Daoy (cell line): ENCODE data around the gene UNC13C. TPM values are rescaled to one million over a fixed set of nuclear protein-coding genes. Genes with fewer than 3 reads are reported as not detected.
A peak's percentile ranks its signal among the peaks of the same experiment; 100 is the strongest.

Experiments
- DNase-seq: peaks from one replicate; pipeline ENCODE4 v3.0.0-alpha.2; 2015; ENCODE audit warnings: low read depth
- total RNA-seq: library from RNA; depleted of rRNA; stranded (reverse); fragments of >200 nt; shearing (Covaris generic); gene quantifications from 2 replicates; pipeline ENCODE4 v1.2.3, GENCODE V29; 2014

Gene UNC13C
- total RNA-seq, 1 experiment from 2014 or later = 0.11 TPM

- DNase-seq = no peak
Measured at GRCh38 chr15:54119051-54119450, 140.8 kb downstream of the UNC13C start.

GRCh38 chr15:54120949-54121463, 142.8 kb downstream of the UNC13C start:
- DNase-seq = no peak

DNA sequence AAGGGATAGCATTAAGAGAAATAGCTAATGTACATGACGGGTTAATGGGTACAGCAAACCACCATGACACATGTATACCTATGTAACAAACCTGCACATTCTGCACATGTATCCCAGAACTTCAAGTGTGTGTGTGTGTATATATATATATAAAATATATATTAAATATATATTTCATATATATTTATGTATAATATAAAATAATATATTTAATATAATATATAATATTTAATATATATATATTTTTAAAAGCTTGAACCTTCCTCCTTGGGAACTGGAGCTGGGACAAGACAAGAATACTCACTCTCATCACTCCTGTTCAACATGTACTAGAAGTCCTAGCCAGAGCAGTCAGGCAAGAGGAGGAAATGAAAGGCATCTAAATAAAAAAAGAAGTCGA, 149.3 kb downstream of the UNC13C start:
- no peak for DNase-seq

- DNase-seq = no peak
Measured at GRCh38 chr15:54131410-54131809, 153.2 kb downstream of the UNC13C start.

DNA sequence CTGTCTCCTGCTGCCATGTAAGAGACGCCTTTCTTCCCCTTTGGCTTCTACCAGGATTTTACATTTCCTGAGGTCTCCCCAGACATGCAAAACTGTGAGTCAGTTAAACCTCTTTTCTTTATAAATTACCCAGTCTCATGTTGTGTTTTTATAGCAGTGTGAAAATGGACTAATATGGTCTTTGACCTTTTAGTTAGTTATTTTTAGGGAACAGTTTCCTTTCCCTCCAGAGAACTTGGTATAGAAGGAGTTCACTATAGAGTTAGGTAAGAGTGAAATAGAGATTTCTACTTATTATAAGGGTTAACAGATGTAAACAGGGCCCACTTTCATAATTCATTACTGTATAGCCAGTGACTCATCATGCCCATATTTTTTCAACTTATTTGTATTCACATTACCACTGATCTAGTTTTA, 170.9 kb downstream of the UNC13C start:
- DNase-seq = no peak

- peak; percentile 3 for DNase-seq
Measured at GRCh38 chr15:54150255-54150654, 172.0 kb downstream of the UNC13C start.

DNA sequence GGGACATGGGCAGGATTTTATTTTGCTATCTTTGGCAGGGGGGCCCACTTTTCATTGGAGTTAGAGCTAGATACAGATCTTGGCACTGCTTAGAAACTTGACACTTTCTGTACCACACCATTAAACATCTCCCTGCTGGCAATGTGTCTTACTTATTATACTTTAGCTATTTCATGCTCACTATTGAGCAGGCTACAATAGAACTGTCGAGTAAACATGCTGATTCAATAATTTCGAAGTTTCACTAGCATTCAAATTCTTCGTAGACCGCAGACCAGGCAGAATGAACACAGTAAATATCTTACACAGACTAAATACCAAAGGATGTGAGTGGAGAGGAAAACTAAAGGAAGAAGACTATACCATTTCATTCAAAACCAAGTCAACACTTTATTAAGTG, 180.8 kb downstream of the UNC13C start:
- no peak for DNase-seq

DNA sequence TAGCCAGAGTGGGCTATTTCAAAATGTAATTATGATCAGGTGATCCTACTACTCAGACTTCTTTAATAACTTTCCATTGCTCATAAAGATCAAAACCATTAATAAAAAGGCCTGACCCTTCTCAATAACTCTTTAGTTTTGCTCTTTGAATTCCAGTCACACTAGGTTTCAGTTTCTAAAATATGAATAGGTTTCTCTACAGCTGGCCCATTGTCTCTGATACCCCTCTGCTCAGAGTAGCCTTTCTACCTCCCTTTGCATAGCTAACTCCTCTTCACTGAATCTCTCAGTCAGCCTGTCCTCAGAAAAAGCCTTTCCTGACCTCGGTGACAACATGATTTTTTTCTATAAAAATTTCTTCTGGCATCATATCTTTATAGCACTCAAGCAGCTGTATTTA, 209.1 kb downstream of the UNC13C start:
- DNase-seq = no peak

DNA sequence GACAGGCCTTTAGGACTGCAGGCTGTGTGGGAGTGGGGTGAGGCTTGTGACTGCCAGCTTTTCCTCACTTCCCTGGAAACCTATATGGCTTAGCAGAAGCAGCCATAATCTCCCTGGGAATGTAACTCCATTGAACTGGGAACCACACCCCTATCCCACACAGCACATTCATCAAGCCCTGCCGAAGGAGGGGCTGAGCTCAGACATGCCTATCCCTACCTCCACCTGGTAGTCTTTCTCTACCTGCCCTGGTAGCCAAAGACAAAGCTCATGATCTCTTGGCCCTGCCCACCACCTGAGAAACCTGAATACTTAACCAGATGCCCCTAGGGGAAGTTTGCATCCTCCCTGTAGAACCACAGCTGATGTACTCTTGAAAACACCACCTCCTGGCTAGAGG, 219.8 kb downstream of the UNC13C start:
- no peak for DNase-seq

DNA sequence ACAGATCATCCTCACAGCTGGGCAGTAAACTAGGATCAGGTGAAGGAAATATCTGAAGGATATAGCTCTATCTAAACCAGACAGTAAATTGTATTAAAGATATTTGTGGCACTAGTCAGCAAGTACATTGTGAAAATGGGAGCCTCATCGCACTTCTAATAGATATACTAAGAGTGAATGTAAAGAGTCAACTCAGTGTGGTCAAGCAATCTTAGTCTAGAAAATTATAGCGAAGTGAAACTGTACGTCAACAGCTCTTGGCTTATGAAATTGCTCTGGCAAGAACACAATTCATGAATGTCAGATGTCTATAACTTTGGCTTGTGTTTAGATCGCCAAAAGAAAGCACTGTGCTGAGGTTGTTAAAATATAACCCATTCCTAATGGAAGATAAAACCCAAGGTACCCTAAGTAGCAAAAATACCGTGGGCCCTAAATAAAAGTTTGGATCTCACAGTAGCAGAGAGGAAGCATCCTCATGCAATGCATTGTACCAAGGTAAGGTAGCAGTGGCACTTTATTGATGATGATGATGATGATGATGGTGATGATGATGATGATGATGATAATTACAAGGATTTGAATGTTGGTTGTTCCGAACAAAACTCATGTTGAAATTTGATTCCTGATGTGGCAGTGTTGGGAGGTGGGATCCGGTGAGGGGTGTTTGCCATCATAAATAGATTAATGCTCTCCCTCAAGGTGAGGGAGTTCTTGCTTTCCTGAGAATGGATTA, 228.5 kb downstream of the UNC13C start:
- no peak for DNase-seq

DNA sequence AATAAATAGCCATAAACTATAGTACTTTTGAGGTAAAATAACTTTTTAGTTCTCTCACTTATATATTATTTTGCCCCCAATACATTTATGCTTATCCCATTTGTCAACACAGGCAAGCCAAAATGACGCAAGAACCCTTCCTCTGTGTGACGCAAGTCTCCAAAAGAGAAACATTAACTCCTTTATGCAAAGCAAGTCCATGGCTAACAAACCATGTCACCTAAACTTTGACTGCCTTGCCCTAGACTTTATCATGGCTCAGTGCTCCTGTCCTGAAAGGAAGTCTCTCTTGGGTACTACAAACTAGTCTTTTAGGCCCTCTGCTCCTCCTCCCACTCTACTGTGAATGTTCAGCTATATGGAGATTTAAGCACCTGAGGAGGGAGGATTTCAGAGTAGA, 230.5 kb downstream of the UNC13C start:
- no peak for DNase-seq

- no peak for DNase-seq
Measured at GRCh38 chr15:54212635-54213034, 234.4 kb downstream of the UNC13C start.

DNA sequence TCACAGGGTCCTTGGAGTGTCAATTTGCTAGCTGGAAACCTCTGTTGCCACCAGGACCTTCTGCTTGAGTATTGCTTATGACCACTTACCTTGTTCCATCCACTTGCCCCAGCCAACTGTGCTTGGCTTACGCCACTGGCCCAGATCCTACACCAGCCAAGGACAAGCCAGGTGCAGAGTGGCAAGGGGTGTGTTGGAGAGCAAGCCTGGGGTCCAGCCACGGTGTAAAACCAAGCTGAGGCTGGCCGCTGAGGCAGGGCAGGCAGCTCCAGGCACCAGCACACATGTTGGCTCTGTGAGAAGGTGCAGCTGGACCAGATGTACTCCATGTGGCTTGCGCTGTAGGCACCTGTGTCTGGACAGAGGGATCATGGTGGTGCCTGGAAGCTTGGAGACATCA, 248.2 kb downstream of the UNC13C start:
- DNase-seq = no peak

GRCh38 chr15:54227569-54227968, 249.3 kb downstream of the UNC13C start:
- no peak for DNase-seq

GRCh38 chr15:54250326-54250725, 272.1 kb downstream of the UNC13C start:
- DNase-seq = no peak

DNA sequence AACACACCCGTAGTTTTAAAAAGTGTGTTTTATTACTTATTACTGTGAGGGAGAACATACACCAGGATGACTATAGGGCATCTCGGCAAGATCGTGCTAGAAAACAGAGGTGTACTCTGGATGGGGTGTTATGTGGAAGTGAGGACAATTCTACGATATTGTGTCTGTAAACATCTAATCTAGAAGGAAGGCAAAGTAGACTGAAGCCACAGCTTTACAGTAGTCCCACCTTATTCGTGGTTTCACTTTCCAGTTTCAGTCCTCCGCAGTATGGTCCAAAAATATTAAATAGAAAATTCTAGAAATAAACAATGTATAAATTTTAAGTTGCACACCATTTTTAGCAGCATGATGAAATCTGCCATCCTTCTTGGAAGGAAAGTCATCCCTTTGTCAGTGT, 277.9 kb downstream of the UNC13C start:
- DNase-seq = no peak

DNA sequence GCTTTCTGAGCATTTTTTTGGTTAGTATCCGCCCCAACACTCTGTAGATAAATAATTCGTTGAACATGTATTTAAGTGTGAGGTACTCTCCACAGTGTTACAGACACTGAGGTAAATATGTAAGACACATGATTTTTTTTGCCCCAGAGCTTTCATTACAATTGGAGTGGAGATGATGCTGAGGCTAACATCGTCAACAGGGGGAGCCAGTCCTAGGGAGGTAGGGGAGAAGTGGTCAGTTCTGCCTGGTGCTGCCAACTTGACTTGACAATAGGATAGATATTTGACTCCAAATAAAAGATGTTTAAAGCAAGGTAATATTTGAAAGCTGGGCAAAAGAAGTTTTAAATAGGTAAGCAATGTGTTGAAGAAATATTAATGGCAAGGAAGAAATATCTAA, 295.7 kb downstream of the UNC13C start:
- no peak for DNase-seq

DNA sequence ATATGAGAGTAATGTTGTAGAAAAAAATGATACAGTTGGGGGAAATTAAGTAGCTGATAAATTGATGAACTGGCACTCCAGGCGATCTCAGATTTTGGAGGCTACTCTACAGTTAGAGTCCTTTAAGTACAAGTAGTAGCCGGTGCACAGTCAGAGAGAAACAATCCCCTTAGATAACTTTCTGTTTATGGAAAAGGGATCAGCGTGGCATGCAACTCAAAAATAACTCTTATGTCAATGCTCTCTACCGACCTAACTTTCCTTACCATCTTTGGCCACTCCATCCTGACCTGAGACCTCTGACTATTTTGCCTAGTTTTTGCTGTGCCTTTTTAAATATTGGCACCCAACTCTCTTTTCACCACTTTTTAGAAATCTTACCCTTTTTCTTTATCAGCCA, 299.6 kb downstream of the UNC13C start:
- DNase-seq = no peak

DNA sequence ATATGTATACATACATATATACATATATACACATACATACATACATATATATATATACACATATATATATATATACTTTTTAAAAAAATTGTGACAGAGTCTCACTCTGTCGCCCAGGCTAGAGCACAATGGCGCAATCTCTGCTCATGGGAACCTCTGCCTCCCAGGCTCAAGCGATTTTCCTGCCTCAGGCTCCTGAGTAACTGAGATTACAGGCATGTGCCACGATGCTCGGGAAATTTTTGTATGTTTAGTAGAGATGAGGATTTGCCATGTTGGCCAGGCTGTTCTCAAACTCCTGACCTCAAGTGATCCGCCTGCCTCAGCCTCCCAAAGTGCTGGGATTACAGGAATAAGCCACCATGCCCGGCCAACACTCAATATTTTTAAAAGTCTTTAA, 302.5 kb downstream of the UNC13C start:
- no peak for DNase-seq

GRCh38 chr15:54282228-54282836, 304.1 kb downstream of the UNC13C start:
- no peak for DNase-seq

GRCh38 chr15:54288049-54288448, 309.8 kb downstream of the UNC13C start:
- no peak for DNase-seq

DNA sequence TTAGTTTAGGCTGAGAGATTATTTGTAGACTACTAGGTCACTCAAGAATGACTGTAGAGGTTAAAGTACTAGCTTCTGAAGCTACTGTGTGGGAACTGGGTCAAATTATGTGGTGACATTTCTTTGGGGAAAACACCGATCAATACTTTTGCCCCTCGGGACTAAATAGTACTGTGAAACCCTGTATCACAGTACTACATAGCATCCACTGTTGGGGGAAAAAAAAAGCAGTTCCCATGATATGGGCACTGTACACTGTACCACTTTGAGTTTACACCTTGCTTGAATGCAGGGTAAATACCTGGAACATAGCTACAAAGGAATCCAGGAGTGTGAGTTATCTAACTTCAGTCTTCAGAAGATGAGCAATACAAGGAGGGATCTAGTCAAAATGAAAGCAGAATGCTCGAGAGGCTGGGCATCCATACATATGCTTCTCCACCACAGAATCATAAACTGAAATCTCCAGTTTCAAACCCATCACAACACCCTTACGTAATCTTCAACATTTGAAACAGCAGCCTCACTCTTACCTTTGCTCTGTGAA, 311.4 kb downstream of the UNC13C start:
- no peak for DNase-seq

GRCh38 chr15:54298396-54298795, 320.2 kb downstream of the UNC13C start:
- DNase-seq = no peak
